Sigmoid colon (tissue), 4 donors: ENCODE measurements around the gene PRDM12.

Experiments
- CTCF ChIP-seq, 4 experiments: fragments of 450-650 bp in 3 of 4; fragments of 200-600 bp in 1 of 4; IDR thresholded peaks; one replicate each; pipeline ENCODE4 v1.5.1; 2016 to 2019; ENCODE audit warnings: antibody characterized with exemption in 4 of 4, mild to moderate bottlenecking in 3 of 4, moderate library complexity in 2 of 4
- EP300 ChIP-seq, 4 donors: sonication (generic); formaldehyde crosslinking; IDR thresholded peaks; one replicate each; pipeline ENCODE4 v1.6.1; 2017; ENCODE audit warnings: antibody characterized with exemption in 4 of 4
- POLR2A ChIP-seq, 2 donors: fragments of 450-650 bp; IDR thresholded peaks; one replicate each; pipeline ENCODE4 v1.6.1; 2016; ENCODE audit warnings: antibody characterized with exemption in 2 of 2, mild to moderate bottlenecking in 2 of 2, moderate library complexity in 2 of 2
- POLR2AphosphoS5 ChIP-seq, 4 donors: sonication (generic); formaldehyde crosslinking; IDR thresholded peaks; one replicate each; pipeline ENCODE4 v1.6.1; 2017; ENCODE audit warnings: antibody characterized with exemption in 4 of 4

- no peak for TF ChIP-seq POLR2A (IDR thresholded peaks at IDR 0.05)
- TF ChIP-seq POLR2AphosphoS5 (IDR thresholded peaks at IDR 0.05): no peak
- no peak for TF ChIP-seq CTCF (IDR thresholded peaks at IDR 0.05)
- TF ChIP-seq EP300 (IDR thresholded peaks at IDR 0.05): no peak
Observed at GRCh38 chr9:130630071-130630450, 34.3 kb upstream of the PRDM12 start.
